Endothelial cell of umbilical vein (primary cell): ENCODE data around the gene C6orf136.
A peak's percentile ranks its signal among the peaks of the same experiment; 100 is the strongest.

Experiments used
- CTCF ChIP-seq, 2 donors: IDR thresholded peaks; 1 replicate in 1 of 2; 2 replicates in 1 of 2; pipeline ENCODE4 v1.5.1; 2011; ENCODE audit warnings: low read length in 2 of 2, mild to moderate bottlenecking in 2 of 2, moderate library complexity in 2 of 2, control low read depth in 1 of 2, inconsistent platforms in 1 of 2, low read depth in 1 of 2; ENCODE audit not compliant: insufficient read depth in 1 of 2; ENCODE audit errors: extremely low read depth in 1 of 2
- EZH2 ChIP-seq: IDR thresholded peaks from 2 replicates; pipeline ENCODE4 v1.6.1; 2012; ENCODE audit warnings: borderline replicate concordance, low read depth, mild to moderate bottlenecking, moderate library complexity, low read length, inconsistent platforms; ENCODE audit not compliant: severe bottlenecking
- FOS ChIP-seq: IDR thresholded peaks from 2 replicates; pipeline ENCODE4 v1.6.1; 2011; ENCODE audit warnings: mild to moderate bottlenecking, low read length, moderate library complexity, borderline replicate concordance; ENCODE audit not compliant: insufficient read depth
- GATA2 ChIP-seq: IDR thresholded peaks from 2 replicates; pipeline ENCODE4 v1.7.0; 2011; ENCODE audit warnings: low read depth, mild to moderate bottlenecking, moderate library complexity, mixed read lengths, low read length; ENCODE audit not compliant: insufficient read length, insufficient read depth
- JUN ChIP-seq: IDR thresholded peaks from 2 replicates; pipeline ENCODE4 v1.6.1; 2011; ENCODE audit warnings: borderline replicate concordance, low read depth; ENCODE audit not compliant: insufficient read length, insufficient read depth
- MAX ChIP-seq: IDR thresholded peaks from 2 replicates; pipeline ENCODE4 v1.6.1; 2011; ENCODE audit not compliant: insufficient read depth, insufficient read length
- MYC ChIP-seq: IDR thresholded peaks from one replicate; pipeline ENCODE4 v1.6.1; 2011; ENCODE audit warnings: mild to moderate bottlenecking, low read depth, low read length
- POLR2A ChIP-seq: IDR thresholded peaks from 2 replicates; pipeline ENCODE4 v1.6.1; 2012; ENCODE audit warnings: low read depth, mild to moderate bottlenecking, control low read depth, low read length
- POLR2AphosphoS5 ChIP-seq: IDR thresholded peaks from 2 replicates; pipeline ENCODE4 v1.6.1; 2012; ENCODE audit warnings: low read depth, mild to moderate bottlenecking, control low read depth, low read length, moderate library complexity; ENCODE audit not compliant: insufficient read depth

- peak; percentile 31 to 50 for TF ChIP-seq CTCF (IDR thresholded peaks at IDR 0.05; ENCODE audit: extremely low read depth in 1 of 2, insufficient read depth in 1 of 2, low read depth in 1 of 2, low read length in 2 of 2)
- TF ChIP-seq POLR2A: peak; percentile 97
- TF ChIP-seq MAX: no peak
- no peak for TF ChIP-seq EZH2
- peak; percentile 97 for TF ChIP-seq POLR2AphosphoS5
- no peak for TF ChIP-seq MYC
- TF ChIP-seq JUN: no peak
- TF ChIP-seq FOS: no peak
- no peak for TF ChIP-seq GATA2
These were observed 20.2 kb upstream of the C6orf136 start, which contains the start of gene ATAT1 for GRCh38 chr6:30626484-30627366.
